ENCODE results near the gene HOXA3.

Gene HOXA3

DNA sequence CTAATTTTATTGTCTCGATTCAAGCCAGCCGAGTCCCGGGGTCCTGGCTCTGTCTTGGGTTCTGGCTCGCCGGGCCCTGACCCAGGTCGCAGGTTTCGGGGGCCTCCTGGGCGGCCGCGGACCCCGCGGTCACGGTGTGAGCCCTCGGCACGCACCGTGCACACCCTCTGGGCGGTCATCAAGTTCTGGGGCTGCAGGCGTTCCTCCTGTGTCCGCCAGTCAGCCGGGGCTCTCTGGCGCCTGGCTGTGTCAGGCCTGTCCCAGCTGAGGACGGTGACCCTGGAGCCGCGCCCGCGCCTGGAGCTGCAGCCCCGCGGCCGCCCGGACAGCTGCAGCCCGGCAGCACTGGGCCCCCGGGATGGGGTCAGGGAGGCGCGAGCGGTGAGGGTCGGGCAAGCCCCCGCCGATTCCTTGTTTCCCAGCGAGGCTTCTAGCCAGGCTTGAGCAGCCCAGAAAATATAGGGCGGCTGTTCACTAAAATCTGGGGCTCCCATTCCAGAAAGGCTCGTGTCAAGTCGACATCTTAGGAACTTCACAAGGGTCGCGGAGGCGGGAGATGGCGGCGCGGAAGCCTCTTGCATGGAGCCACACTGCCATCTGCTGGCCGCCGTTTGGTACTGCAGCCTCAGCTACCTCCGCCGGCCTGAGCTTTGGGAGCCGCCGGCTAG is 8.3 kb upstream of the HOXA3 start:
- no peaks in the 10 kb centered on the region for H3K79me2 ChIP-seq (ENCODE audit: control insufficient read depth, low read length)
- H3K9me2 ChIP-seq (replicated peaks; ENCODE audit: control insufficient read depth, low read length) = no peaks in the 10 kb centered on the region
- peaks cover 59% of the 10 kb centered on the region for H3K27me3 ChIP-seq (ENCODE audit: control insufficient read depth, low read length)
- TF ChIP-seq, protein P1, sequence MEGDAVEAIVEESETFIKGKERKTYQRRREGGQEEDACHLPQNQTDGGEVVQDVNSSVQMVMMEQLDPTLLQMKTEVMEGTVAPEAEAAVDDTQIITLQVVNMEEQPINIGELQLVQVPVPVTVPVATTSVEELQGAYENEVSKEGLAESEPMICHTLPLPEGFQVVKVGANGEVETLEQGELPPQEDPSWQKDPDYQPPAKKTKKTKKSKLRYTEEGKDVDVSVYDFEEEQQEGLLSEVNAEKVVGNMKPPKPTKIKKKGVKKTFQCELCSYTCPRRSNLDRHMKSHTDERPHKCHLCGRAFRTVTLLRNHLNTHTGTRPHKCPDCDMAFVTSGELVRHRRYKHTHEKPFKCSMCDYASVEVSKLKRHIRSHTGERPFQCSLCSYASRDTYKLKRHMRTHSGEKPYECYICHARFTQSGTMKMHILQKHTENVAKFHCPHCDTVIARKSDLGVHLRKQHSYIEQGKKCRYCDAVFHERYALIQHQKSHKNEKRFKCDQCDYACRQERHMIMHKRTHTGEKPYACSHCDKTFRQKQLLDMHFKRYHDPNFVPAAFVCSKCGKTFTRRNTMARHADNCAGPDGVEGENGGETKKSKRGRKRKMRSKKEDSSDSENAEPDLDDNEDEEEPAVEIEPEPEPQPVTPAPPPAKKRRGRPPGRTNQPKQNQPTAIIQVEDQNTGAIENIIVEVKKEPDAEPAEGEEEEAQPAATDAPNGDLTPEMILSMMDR (IDR thresholded peaks at IDR 0.05; ENCODE audit: low read depth, low read length, poor library complexity, severe bottlenecking) = peak; percentile 100
- peak; percentile 84; the same call in 1 of the 2 replicates for TF ChIP-seq EZH2phosphoT487 (IDR thresholded peaks at IDR 0.05; ENCODE audit: borderline replicate concordance, low read length)
- no peak overlapping the region for H3K27ac ChIP-seq (ENCODE audit: low read depth, low read length)
- no peaks in the 10 kb centered on the region for H4K20me1 ChIP-seq (ENCODE audit: control insufficient read depth, insufficient read depth, low read depth, low read length)
- H3K4me2 ChIP-seq (ENCODE audit: low read length) = peak overlapping the region; percentile 93
- no peaks in the 10 kb centered on the region for H3K36me3 ChIP-seq (ENCODE audit: control insufficient read depth, low read length)
- H3K4me1 ChIP-seq (ENCODE audit: control insufficient read depth, low read length) = peaks cover 20% of the 10 kb centered on the region
- peak overlapping the region; percentile 80 for H3K4me3 ChIP-seq (ENCODE audit: low read length)
- no peaks in the 10 kb centered on the region; the same call in 1 of the 2 replicates for H3F3A ChIP-seq (ENCODE audit: control insufficient read depth, insufficient read depth)
- H3K9me3 ChIP-seq (ENCODE audit: control insufficient read depth, insufficient read depth, low read length) = no peaks in the 10 kb centered on the region

DNA sequence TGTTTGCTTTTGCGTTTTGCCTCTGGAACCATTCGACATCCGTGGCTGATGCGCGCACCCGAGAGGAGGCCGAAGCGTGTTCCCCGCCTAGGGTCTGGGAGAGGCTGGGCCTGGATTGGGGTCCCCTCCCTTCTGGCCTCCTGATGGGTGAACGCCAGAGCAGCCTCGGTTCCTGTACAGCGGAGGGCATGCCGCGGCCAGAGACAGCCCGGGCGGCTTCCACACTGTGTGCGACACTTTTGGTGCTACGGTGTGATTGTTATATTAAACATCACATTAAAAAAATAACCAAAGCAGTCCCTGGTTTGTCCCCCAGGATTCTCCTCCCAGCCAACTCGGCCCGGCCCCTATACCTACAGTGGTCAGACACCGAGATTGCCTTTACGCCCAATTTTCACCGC is 7.8 kb upstream of the HOXA3 start:
- Histone ChIP-seq H3K27me3 (ENCODE audit: control insufficient read depth, low read length) (peaks cover 65% of the 10 kb centered on the region), H3K4me2 (ENCODE audit: low read length) (peak overlapping the region; percentile 93), H3K9me2 (replicated peaks; ENCODE audit: control insufficient read depth, low read length) (no peaks in the 10 kb centered on the region), H4K20me1 (ENCODE audit: control insufficient read depth, insufficient read depth, low read depth, low read length) (no peaks in the 10 kb centered on the region), H3F3A (ENCODE audit: control insufficient read depth, insufficient read depth) (no peaks in the 10 kb centered on the region; the same call in 1 of the 2 replicates), H3K79me2 (ENCODE audit: control insufficient read depth, low read length) (no peaks in the 10 kb centered on the region), H3K27ac (ENCODE audit: low read depth, low read length) (no peak overlapping the region), H3K4me1 (ENCODE audit: control insufficient read depth, low read length) (peaks cover 20% of the 10 kb centered on the region), H3K4me3 (ENCODE audit: low read length) (peak overlapping the region; percentile 80), H3K9me3 (ENCODE audit: control insufficient read depth, insufficient read depth, low read length) (no peaks in the 10 kb centered on the region), H3K36me3 (ENCODE audit: control insufficient read depth, low read length) (no peaks in the 10 kb centered on the region)
- TF ChIP-seq, protein P1 (IDR thresholded peaks at IDR 0.05; ENCODE audit: low read depth, low read length, poor library complexity, severe bottlenecking) = no peak
- no peak for TF ChIP-seq EZH2phosphoT487 (IDR thresholded peaks at IDR 0.05; ENCODE audit: borderline replicate concordance, low read length)

DNA sequence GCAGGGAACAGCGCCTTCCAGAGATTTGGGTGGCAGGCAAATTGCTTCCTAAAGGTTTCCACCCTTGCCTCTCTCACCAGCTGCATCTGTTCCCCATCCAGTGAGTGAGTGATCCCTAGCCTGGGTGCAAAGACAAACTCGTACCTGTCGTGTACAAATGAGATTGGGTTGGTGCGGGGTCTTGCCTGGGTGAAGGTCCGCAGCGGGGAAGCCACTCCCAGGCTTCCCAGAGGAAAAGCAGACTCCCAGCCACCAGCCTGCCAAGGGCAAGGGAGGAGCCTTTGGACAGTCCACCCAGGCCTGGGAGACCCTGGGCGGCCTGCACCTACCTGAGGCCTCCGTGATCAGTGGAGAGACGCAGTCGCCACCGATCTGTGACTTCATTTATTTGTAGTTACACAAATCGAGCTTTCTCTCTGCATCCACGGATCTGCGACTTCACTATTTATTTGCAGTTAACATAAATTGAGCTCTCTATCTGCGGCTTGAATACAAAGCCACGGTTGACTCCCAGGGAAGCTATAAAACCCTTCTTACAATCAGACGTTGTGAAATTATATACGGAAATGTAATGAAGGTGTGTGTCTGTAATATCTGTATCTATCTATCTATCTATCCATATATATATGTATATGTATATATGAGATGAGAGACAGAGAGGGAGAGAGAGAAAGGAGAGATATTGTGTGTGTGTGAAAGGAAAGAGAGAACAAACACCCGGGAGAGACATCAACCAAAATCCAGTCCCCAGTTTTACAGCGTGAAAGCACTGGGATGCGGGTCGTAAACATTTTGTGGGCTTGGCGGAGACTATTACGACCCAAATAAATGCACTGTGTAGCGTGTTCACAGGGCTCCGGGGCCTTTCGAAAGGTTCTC is 7.1 kb upstream of the HOXA3 start:
- H4K20me1 ChIP-seq (ENCODE audit: control insufficient read depth, insufficient read depth, low read depth, low read length) = no peaks in the 10 kb centered on the region
- peaks cover 24% of the 10 kb centered on the region for H3K4me1 ChIP-seq (ENCODE audit: control insufficient read depth, low read length)
- H3K36me3 ChIP-seq (ENCODE audit: control insufficient read depth, low read length) = no peaks in the 10 kb centered on the region
- peak overlapping the region; percentile 93; the same call in 1 of the 2 replicates for H3K4me2 ChIP-seq (ENCODE audit: low read length)
- no peak overlapping the region for H3K27ac ChIP-seq (ENCODE audit: low read depth, low read length)
- no peaks in the 10 kb centered on the region for H3K79me2 ChIP-seq (ENCODE audit: control insufficient read depth, low read length)
- TF ChIP-seq, protein P1 (IDR thresholded peaks at IDR 0.05; ENCODE audit: low read depth, low read length, poor library complexity, severe bottlenecking) = no peak
- peaks cover 66% of the 10 kb centered on the region for H3K27me3 ChIP-seq (ENCODE audit: control insufficient read depth, low read length)
- H3K9me2 ChIP-seq (replicated peaks; ENCODE audit: control insufficient read depth, low read length) = no peaks in the 10 kb centered on the region
- peak overlapping the region; percentile 80; the same call in 1 of the 2 replicates for H3K4me3 ChIP-seq (ENCODE audit: low read length)
- H3K9me3 ChIP-seq (ENCODE audit: control insufficient read depth, insufficient read depth, low read length) = no peaks in the 10 kb centered on the region
- H3F3A ChIP-seq (ENCODE audit: control insufficient read depth, insufficient read depth) = no peaks in the 10 kb centered on the region; the same call in 1 of the 2 replicates

Measured in DOHH2 (cell line).